ENCODE measurements around the gene NOC2L. TPM values are rescaled to one million over a fixed set of nuclear protein-coding genes. Genes with fewer than 3 reads are reported as not detected.

Gene NOC2L
- total RNA-seq, 2 experiments from 2014 or later = 50.2 to 52.0 TPM

DNA sequence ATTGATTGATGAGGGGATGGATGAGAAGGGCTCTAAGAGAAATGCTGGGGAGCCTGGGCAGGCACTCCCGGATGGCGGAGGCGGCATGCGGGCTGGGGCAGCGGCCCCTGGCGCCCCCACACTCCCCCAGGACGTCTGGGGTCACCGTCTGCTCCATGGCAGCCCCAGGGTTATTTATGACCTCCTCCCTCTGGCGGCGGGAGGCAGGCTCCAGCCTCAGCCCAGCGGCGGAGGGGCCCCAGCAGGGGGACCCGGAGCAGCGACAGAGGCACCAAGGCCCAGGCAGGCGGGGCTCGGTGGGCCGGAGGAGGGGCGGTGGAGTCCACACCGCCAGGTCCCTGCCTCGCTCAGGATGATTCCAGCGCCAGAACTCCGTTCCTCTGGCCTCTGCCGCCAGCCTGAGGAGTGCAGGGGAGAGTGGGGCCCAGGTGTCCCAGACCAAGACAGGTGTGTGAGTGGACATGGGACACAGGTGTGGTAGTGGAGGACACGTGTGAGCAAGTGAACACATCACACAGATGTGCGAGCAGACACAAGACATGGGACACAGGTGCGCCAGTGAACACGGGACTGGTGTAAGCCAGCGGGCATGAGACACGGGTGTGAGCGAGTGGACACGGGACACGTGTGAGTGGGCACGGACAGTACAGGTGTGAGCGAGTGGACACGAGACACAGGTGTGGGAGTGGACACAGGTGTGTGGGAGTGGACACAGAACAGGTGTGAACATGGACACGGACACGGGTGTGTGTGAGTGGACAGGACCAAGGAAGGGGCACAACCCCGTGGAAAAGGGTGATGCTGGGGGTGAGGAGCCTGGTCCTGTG lies 37.8 kb downstream of the NOC2L start:
- intact Hi-C loops (cut with DNase I, micrococcal nuclease) = loop anchor here in 1 of 2 experiments (2.0 kb wide), 1 partner anchor 16 kb away; no protein-coding TSS in a partner anchor
- DNase-seq = peak in 8 of 14 experiments; percentile 25 to 76 (median 53)
- H3K27ac Mint-ChIP-seq = no peak overlapping the region
- H3K27me3 Mint-ChIP-seq = peaks cover 62% of the 10 kb centered on the region
- no peaks in the 10 kb centered on the region for H3K9me3 Mint-ChIP-seq
- Histone ChIP-seq H3K4me3 (ENCODE audit: low read length) (no peak overlapping the region), H3K4me1 (ENCODE audit: insufficient read depth, low read length) (peaks cover 44% of the 10 kb centered on the region), H3K27me3 (ENCODE audit: control insufficient read depth in 1 of 2, insufficient read depth in 2 of 2, low read length in 2 of 2) (peaks cover 43 to 57% of the 10 kb centered on the region in 2 experiments), H3K9me3 (ENCODE audit: control insufficient read depth in 1 of 2, insufficient read depth in 1 of 2, low read length in 2 of 2) (peaks cover 0 to 37% of the 10 kb centered on the region in 2 experiments), H3K36me3 (ENCODE audit: insufficient read depth, low read length) (no peaks in the 10 kb centered on the region), H3K27ac (ENCODE audit: low read depth in 1 of 2, low read length in 2 of 2) (no peak overlapping the region)
- POLR2A ChIA-PET = no interaction called here
- peak; percentile 55 for ATAC-seq (ENCODE audit: poor library complexity)
- CTCF ChIA-PET = interaction anchor here (1.4 kb wide), 1 partner anchor 16 kb away, joined by 4 read pairs; no protein-coding TSS in a partner anchor
- TF ChIP-seq, protein P1, sequence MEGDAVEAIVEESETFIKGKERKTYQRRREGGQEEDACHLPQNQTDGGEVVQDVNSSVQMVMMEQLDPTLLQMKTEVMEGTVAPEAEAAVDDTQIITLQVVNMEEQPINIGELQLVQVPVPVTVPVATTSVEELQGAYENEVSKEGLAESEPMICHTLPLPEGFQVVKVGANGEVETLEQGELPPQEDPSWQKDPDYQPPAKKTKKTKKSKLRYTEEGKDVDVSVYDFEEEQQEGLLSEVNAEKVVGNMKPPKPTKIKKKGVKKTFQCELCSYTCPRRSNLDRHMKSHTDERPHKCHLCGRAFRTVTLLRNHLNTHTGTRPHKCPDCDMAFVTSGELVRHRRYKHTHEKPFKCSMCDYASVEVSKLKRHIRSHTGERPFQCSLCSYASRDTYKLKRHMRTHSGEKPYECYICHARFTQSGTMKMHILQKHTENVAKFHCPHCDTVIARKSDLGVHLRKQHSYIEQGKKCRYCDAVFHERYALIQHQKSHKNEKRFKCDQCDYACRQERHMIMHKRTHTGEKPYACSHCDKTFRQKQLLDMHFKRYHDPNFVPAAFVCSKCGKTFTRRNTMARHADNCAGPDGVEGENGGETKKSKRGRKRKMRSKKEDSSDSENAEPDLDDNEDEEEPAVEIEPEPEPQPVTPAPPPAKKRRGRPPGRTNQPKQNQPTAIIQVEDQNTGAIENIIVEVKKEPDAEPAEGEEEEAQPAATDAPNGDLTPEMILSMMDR (IDR thresholded peaks at IDR 0.05) = no peak
- peak overlapping the region; percentile 48 for H3K4me3 Mint-ChIP-seq
- peaks cover 17% of the 10 kb centered on the region for H3K4me1 Mint-ChIP-seq (ENCODE audit: low read depth)
- no peaks in the 10 kb centered on the region for H3K36me3 Mint-ChIP-seq (ENCODE audit: low read depth)

- TF ChIP-seq, protein P1 (IDR thresholded peaks at IDR 0.05) = no peak
- Histone ChIP-seq H3K36me3 (ENCODE audit: insufficient read depth, low read length) (no peaks in the 10 kb centered on the region), H3K4me3 (ENCODE audit: low read length) (no peak overlapping the region), H3K4me1 (ENCODE audit: insufficient read depth, low read length) (peaks cover 38% of the 10 kb centered on the region), H3K27me3 (ENCODE audit: control insufficient read depth in 1 of 2, insufficient read depth in 2 of 2, low read length in 2 of 2) (peaks cover 37 to 50% of the 10 kb centered on the region in 2 experiments), H3K27ac (ENCODE audit: low read depth in 1 of 2, low read length in 2 of 2) (no peak overlapping the region), H3K9me3 (ENCODE audit: control insufficient read depth in 1 of 2, insufficient read depth in 1 of 2, low read length in 2 of 2) (peaks cover 0 to 30% of the 10 kb centered on the region in 2 experiments)
- no peaks in the 10 kb centered on the region for H3K36me3 Mint-ChIP-seq (ENCODE audit: low read depth)
- H3K4me3 Mint-ChIP-seq = peak overlapping the region; percentile 48
- ATAC-seq (ENCODE audit: poor library complexity) (no peak), DNase-seq (no peak)
- H3K4me1 Mint-ChIP-seq (ENCODE audit: low read depth) = peaks cover 17% of the 10 kb centered on the region
- H3K27me3 Mint-ChIP-seq = peaks cover 56% of the 10 kb centered on the region
- no peaks in the 10 kb centered on the region for H3K9me3 Mint-ChIP-seq
- ChIA-PET CTCF (interaction anchor here (1.4 kb wide), 1 partner anchor 15 kb away, joined by 4 read pairs; no protein-coding TSS in a partner anchor), POLR2A (no interaction called here)
- intact Hi-C loops (cut with DNase I, micrococcal nuclease) = loop anchor here in 1 of 2 experiments (2.0 kb wide), 1 partner anchor 16 kb away; no protein-coding TSS in a partner anchor
- H3K27ac Mint-ChIP-seq = no peak overlapping the region
Observed at GRCh38 chr1:920521-920920, 38.5 kb downstream of the NOC2L start.

GRCh38 chr1:920010-920409 lies 39.0 kb downstream of the NOC2L start:
- peaks cover 33% of the 10 kb centered on the region for H3K4me1 ChIP-seq (ENCODE audit: insufficient read depth, low read length)
- Mint-ChIP-seq H3K27me3 (peaks cover 56% of the 10 kb centered on the region), H3K27ac (no peak overlapping the region), H3K4me1 (ENCODE audit: low read depth) (peaks cover 17% of the 10 kb centered on the region), H3K36me3 (ENCODE audit: low read depth) (no peaks in the 10 kb centered on the region), H3K9me3 (no peaks in the 10 kb centered on the region), H3K4me3 (no peak overlapping the region)
- POLR2A ChIA-PET = no interaction called here
- no peaks in the 10 kb centered on the region for H3K36me3 ChIP-seq (ENCODE audit: insufficient read depth, low read length)
- H3K27ac ChIP-seq (ENCODE audit: low read depth in 1 of 2, low read length in 2 of 2) = no peak overlapping the region
- peaks cover 0 to 30% of the 10 kb centered on the region in 2 experiments for H3K9me3 ChIP-seq (ENCODE audit: control insufficient read depth in 1 of 2, insufficient read depth in 1 of 2, low read length in 2 of 2)
- DNase-seq = no peak
- intact Hi-C loops (cut with DNase I, micrococcal nuclease) = loop anchor here in 1 of 2 experiments (2.0 kb wide), 1 partner anchor 15 kb away; no protein-coding TSS in a partner anchor
- CTCF ChIA-PET = interaction anchor here (1.4 kb wide), 1 partner anchor 15 kb away, joined by 4 read pairs; no protein-coding TSS in a partner anchor
- peaks cover 37 to 49% of the 10 kb centered on the region in 2 experiments for H3K27me3 ChIP-seq (ENCODE audit: control insufficient read depth in 1 of 2, insufficient read depth in 2 of 2, low read length in 2 of 2)
- H3K4me3 ChIP-seq (ENCODE audit: low read length) = no peak overlapping the region
- no peak for ATAC-seq (ENCODE audit: poor library complexity)
- TF ChIP-seq, protein P1 (IDR thresholded peaks at IDR 0.05) = no peak
